Jurkat, Clone E6-1 (cell line): Measurements from ENCODE around the gene KLK15.
A peak's percentile ranks its signal among the peaks of the same experiment; 100 is the strongest.
"Not testable (repeated sequence)": the region's sequence is repeated elsewhere in the genome, so short reads cannot be mapped to it uniquely, and the experiment has no call there.

Experiments used
- DNase-seq: peaks from one replicate; pipeline ENCODE4 v3.0.0-alpha.2; 2011; ENCODE audit warnings: low read depth, low spot score
- H3K4me3 ChIP-seq: 2 replicates; pipeline ENCODE4 v1.5.1; 2011; ENCODE audit warnings: mild to moderate bottlenecking, low read length, control low read depth, moderate library complexity

KLK15 gene

GRCh38 chr19:50790396-50790795 is 43.0 kb downstream of the KLK15 start, which contains the start of gene ACP4:
ACP4 (plus strand) TSS chr19:50790415; CDS start chr19:50790415, 0 bp downstream.
- no peak within 1 kb of the TSS for H3K4me3 ChIP-seq
- no peak for DNase-seq

- H3K4me3 ChIP-seq, result no peak overlapping the region
- no peak for DNase-seq
These were observed 48.0 kb downstream of the KLK15 start for GRCh38 chr19:50785329-50785728.

- no peak for DNase-seq
- no peak overlapping the region for H3K4me3 ChIP-seq
These were observed 48.7 kb downstream of the KLK15 start for GRCh38 chr19:50784710-50785109.

GRCh38 chr19:50783848-50784152 is 49.6 kb downstream of the KLK15 start:
- H3K4me3 ChIP-seq, DNase-seq: not testable (repeated sequence)

- no peak overlapping the region for H3K4me3 ChIP-seq
- DNase-seq, result no peak
These were observed 52.5 kb downstream of the KLK15 start for GRCh38 chr19:50780753-50781435.

- no peak for DNase-seq
- no peak overlapping the region for H3K4me3 ChIP-seq
These were observed 53.6 kb downstream of the KLK15 start for GRCh38 chr19:50779504-50780457.

GRCh38 chr19:50778906-50779430 is 54.4 kb downstream of the KLK15 start:
- DNase-seq, result no peak
- no peak overlapping the region for H3K4me3 ChIP-seq

- peak overlapping the region; percentile 40 for H3K4me3 ChIP-seq
- DNase-seq, result peak; percentile 76
These were observed 55.5 kb downstream of the KLK15 start for GRCh38 chr19:50777830-50778303.

GRCh38 chr19:50777261-50777660 is 56.1 kb downstream of the KLK15 start:
- no peak for DNase-seq
- peak overlapping the region; percentile 40 for H3K4me3 ChIP-seq

GRCh38 chr19:50776131-50776530 is 57.2 kb downstream of the KLK15 start:
- no peak for DNase-seq

More at GRCh38 chr19:50776131-50776530, 57.2 kb downstream of the KLK15 start:
- no peak overlapping the region for H3K4me3 ChIP-seq
